Measurements from ENCODE around the gene CDC45.
A peak's percentile ranks its signal among the peaks of the same experiment; 100 is the strongest.

Gene CDC45

GRCh38 chr22:19469421-19469820 is 10.3 kb upstream of the CDC45 start:
- no peak for DNase-seq

GRCh38 chr22:19470010-19470409 is 9.7 kb upstream of the CDC45 start:
- DNase-seq = no peak

GRCh38 chr22:19471572-19471971 is 8.1 kb upstream of the CDC45 start:
- DNase-seq = no peak

- no peak for DNase-seq
Measured at GRCh38 chr22:19472233-19472632, 7.5 kb upstream of the CDC45 start.

GRCh38 chr22:19473578-19473977 is 6.1 kb upstream of the CDC45 start:
- DNase-seq = no peak

- no peak for DNase-seq
Measured at GRCh38 chr22:19476023-19476422, 3.7 kb upstream of the CDC45 start.

GRCh38 chr22:19477321-19478044 is 2.2 kb upstream of the CDC45 start:
- DNase-seq = peak; percentile 9

GRCh38 chr22:19478045-19478900 is 1.4 kb upstream of the CDC45 start:
- DNase-seq = peak; percentile 6

- peak; percentile 77 for DNase-seq
Measured at GRCh38 chr22:19478901-19479354, 792 bp upstream of the CDC45 start, which contains the start of gene UFD1. Gene UFD1 (minus strand): TSS chr22:19479193. CDS start chr22:19479085, 108 bp downstream.

GRCh38 chr22:19480173-19480568 is 451 bp downstream of the CDC45 start:
- DNase-seq = no peak

- DNase-seq = no peak
Measured at GRCh38 chr22:19480789-19481188, 1.1 kb downstream of the CDC45 start.

- DNase-seq = no peak
Measured at GRCh38 chr22:19482297-19482696, 2.6 kb downstream of the CDC45 start.

- DNase-seq = no peak
Measured at GRCh38 chr22:19483481-19484244, 3.9 kb downstream of the CDC45 start.

- no peak for DNase-seq
Measured at GRCh38 chr22:19488285-19488684, 8.6 kb downstream of the CDC45 start.

GRCh38 chr22:19488884-19489843 is 9.4 kb downstream of the CDC45 start:
- peak; percentile 37 for DNase-seq

GRCh38 chr22:19490628-19491230 is 11.0 kb downstream of the CDC45 start:
- no peak for DNase-seq

GRCh38 chr22:19492504-19493174 is 12.9 kb downstream of the CDC45 start:
- DNase-seq = no peak

GRCh38 chr22:19494001-19494560 is 14.4 kb downstream of the CDC45 start:
- DNase-seq = no peak

GRCh38 chr22:19494676-19495173 is 15.0 kb downstream of the CDC45 start:
- DNase-seq = no peak
